HG03354 (cell line): Measurements from ENCODE around the gene LRRFIP2.
"Not testable (repeated sequence)": the region's sequence is repeated elsewhere in the genome, so short reads cannot be mapped to it uniquely, and the experiment has no call there.

Experiments
- ATAC-seq: cut with Tn5 transposase; IDR thresholded peaks from one replicate; pipeline ENCODE4 v1.9.1; 2021; ENCODE audit warnings: mild to moderate bottlenecking; ENCODE audit not compliant: unreplicated experiment, poor library complexity, severe bottlenecking

Gene LRRFIP2

GRCh38 chr3:37149257-37149656 is 25.1 kb downstream of the LRRFIP2 start:
- ATAC-seq: no peak

GRCh38 chr3:37148208-37148607 is 26.2 kb downstream of the LRRFIP2 start:
- ATAC-seq: no peak

GRCh38 chr3:37147666-37148065 is 26.7 kb downstream of the LRRFIP2 start:
- no peak for ATAC-seq

GRCh38 chr3:37146927-37147326 is 27.5 kb downstream of the LRRFIP2 start:
- ATAC-seq: not testable (repeated sequence)

- no peak for ATAC-seq
Measured at GRCh38 chr3:37145611-37146010, 28.8 kb downstream of the LRRFIP2 start.

- ATAC-seq: no peak
Measured at GRCh38 chr3:37144806-37145205, 29.6 kb downstream of the LRRFIP2 start.

GRCh38 chr3:37143821-37144220 is 30.6 kb downstream of the LRRFIP2 start:
- no peak for ATAC-seq

- no peak for ATAC-seq
Measured at GRCh38 chr3:37141676-37142075, 32.7 kb downstream of the LRRFIP2 start.

GRCh38 chr3:37140899-37141541 is 33.4 kb downstream of the LRRFIP2 start:
- ATAC-seq: no peak

GRCh38 chr3:37139567-37140052 is 34.8 kb downstream of the LRRFIP2 start:
- ATAC-seq: no peak

GRCh38 chr3:37138816-37139215 is 35.6 kb downstream of the LRRFIP2 start:
- no peak for ATAC-seq

GRCh38 chr3:37137516-37137915 is 36.9 kb downstream of the LRRFIP2 start:
- no peak for ATAC-seq

GRCh38 chr3:37136067-37136466 is 38.3 kb downstream of the LRRFIP2 start:
- no peak for ATAC-seq

- ATAC-seq: no peak
Measured at GRCh38 chr3:37135561-37135960, 38.8 kb downstream of the LRRFIP2 start.

- no peak for ATAC-seq
Measured at GRCh38 chr3:37132334-37132733, 42.0 kb downstream of the LRRFIP2 start.

- ATAC-seq: no peak
Measured at GRCh38 chr3:37131860-37132144, 42.6 kb downstream of the LRRFIP2 start.

- ATAC-seq: no peak
Measured at GRCh38 chr3:37130984-37131859, 43.2 kb downstream of the LRRFIP2 start.

- no peak for ATAC-seq
Measured at GRCh38 chr3:37130448-37130847, 43.9 kb downstream of the LRRFIP2 start.

GRCh38 chr3:37129871-37130270 is 44.5 kb downstream of the LRRFIP2 start:
- peak; percentile 62 for ATAC-seq

- no peak for ATAC-seq
Measured at GRCh38 chr3:37127340-37127739, 47.0 kb downstream of the LRRFIP2 start.

- ATAC-seq: no peak
Measured at GRCh38 chr3:37126856-37127255, 47.5 kb downstream of the LRRFIP2 start.
